OCI-LY3 (cell line): ENCODE measurements around the gene NSA2.

Experiments used
- CTCF ChIP-seq: fragments of 200-600, 300-600 bp; sonication (generic); IDR thresholded peaks from 2 replicates; pipeline ENCODE4 v1.5.1; 2014; ENCODE audit warnings: antibody characterized with exemption, low read length, low read depth
- EZH2phosphoT487 ChIP-seq: fragments of 200-600 bp; shearing (Covaris generic); IDR thresholded peaks from 2 replicates; pipeline ENCODE4 v1.6.1; 2018; ENCODE audit warnings: antibody characterized with exemption, mixed run types, low read depth

- TF ChIP-seq CTCF, result no peak
- no peak for TF ChIP-seq EZH2phosphoT487
Observed at GRCh38 chr5:74816875-74817274, 49.8 kb downstream of the NSA2 start.
